ENCODE measurements around the gene PPIL6. TPM values are rescaled to one million over a fixed set of nuclear protein-coding genes. Genes with fewer than 3 reads are reported as not detected.

Gene PPIL6
- total RNA-seq, 1 experiment from 2014 or later: not detected

DNA sequence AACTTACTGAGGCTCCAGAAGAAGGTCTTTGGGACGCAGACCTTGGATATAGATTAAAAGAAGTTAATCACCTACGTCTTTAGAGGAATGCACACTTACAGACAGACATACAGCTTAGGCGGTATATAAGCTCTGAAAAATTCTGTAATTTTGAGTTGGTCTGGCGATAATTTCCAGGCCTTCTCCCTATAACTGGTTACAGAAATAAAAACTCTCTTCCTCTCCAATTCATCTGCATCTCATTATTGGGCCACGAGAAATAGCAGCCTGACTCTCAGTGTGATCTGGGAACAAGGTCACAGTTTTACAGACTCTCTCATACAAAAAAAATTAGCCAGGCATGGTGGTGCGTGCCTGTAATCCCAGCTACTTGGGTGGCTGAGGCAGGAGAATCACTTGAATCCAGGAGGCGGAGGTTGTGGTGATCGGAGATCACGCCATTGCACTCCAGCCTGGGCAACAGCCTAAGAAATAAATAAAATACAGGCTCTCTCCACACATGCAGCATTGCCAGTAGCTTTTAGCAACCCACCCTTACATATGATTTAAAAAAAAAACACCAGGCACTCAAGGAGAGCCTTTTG, 37.9 kb upstream of the PPIL6 start:
- TF ChIP-seq, protein P1, sequence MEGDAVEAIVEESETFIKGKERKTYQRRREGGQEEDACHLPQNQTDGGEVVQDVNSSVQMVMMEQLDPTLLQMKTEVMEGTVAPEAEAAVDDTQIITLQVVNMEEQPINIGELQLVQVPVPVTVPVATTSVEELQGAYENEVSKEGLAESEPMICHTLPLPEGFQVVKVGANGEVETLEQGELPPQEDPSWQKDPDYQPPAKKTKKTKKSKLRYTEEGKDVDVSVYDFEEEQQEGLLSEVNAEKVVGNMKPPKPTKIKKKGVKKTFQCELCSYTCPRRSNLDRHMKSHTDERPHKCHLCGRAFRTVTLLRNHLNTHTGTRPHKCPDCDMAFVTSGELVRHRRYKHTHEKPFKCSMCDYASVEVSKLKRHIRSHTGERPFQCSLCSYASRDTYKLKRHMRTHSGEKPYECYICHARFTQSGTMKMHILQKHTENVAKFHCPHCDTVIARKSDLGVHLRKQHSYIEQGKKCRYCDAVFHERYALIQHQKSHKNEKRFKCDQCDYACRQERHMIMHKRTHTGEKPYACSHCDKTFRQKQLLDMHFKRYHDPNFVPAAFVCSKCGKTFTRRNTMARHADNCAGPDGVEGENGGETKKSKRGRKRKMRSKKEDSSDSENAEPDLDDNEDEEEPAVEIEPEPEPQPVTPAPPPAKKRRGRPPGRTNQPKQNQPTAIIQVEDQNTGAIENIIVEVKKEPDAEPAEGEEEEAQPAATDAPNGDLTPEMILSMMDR (IDR thresholded peaks at IDR 0.05; ENCODE audit: insufficient read depth in 1 of 2, low read depth in 1 of 2, low read length in 1 of 2, severe bottlenecking in 1 of 2, unreplicated experiment in 1 of 2): no peak
- H3K9me3 ChIP-seq: no peaks in the 10 kb centered on the region
- Mint-ChIP-seq H3K9me3 (ENCODE audit: unreplicated experiment) (no peaks in the 10 kb centered on the region), H3K27me3 (ENCODE audit: insufficient read depth, unreplicated experiment) (no peaks in the 10 kb centered on the region), H3K4me1 (ENCODE audit: low read depth, unreplicated experiment) (peaks cover 39% of the 10 kb centered on the region), H3K36me3 (ENCODE audit: insufficient read depth, unreplicated experiment) (peaks cover 48% of the 10 kb centered on the region), H3K4me3 (ENCODE audit: unreplicated experiment) (no peak overlapping the region), H3K27ac (ENCODE audit: unreplicated experiment) (peak overlapping the region; percentile 66)
- CTCF ChIA-PET: no interaction called here
- H3K4me3 ChIP-seq (ENCODE audit: low read depth, low read length): no peak overlapping the region
- intact Hi-C loops (cut with micrococcal nuclease; ENCODE audit: unreplicated experiment): no loop called here
- no peaks in the 10 kb centered on the region for H3K36me3 ChIP-seq (ENCODE audit: control insufficient read depth, insufficient read depth, low read length)
- no TSS peak for BruUV-seq (replicated peaks)
- POLR2A ChIA-PET: no interaction called here
- no peaks in the 10 kb centered on the region for H3K27me3 ChIP-seq (replicated peaks; ENCODE audit: control insufficient read depth, insufficient read depth, low read length)
- H3K4me1 ChIP-seq: peaks cover 18% of the 10 kb centered on the region
- no peak for DNase-seq

DNA sequence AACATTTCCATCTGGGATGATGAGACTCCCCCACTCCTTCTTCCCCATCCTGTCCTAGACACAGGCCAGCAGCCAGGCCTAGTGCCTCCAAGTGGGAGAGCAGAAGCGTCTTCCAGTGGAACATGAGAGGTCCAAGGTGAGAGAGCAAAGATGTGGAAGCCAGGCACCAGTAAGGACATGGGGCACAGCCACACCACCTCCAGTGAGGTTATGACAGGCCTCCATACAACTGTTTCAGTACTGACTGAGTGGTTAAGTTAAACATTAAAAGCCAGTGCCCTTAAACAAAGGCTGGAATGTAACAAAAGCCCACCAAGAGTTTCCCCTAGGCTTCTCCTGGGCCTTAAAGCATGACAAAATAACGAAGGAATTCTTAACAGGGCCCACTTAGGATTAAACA, 37.3 kb upstream of the PPIL6 start:
- intact Hi-C loops (cut with micrococcal nuclease; ENCODE audit: unreplicated experiment): no loop called here
- H3K4me3 ChIP-seq (ENCODE audit: low read depth, low read length): no peak overlapping the region
- H3K27ac Mint-ChIP-seq (ENCODE audit: unreplicated experiment): peak overlapping the region; percentile 81
- ChIA-PET CTCF (no interaction called here), POLR2A (no interaction called here)
- H3K27me3 ChIP-seq (replicated peaks; ENCODE audit: control insufficient read depth, insufficient read depth, low read length): no peaks in the 10 kb centered on the region
- peaks cover 39% of the 10 kb centered on the region for H3K4me1 Mint-ChIP-seq (ENCODE audit: low read depth, unreplicated experiment)
- no peaks in the 10 kb centered on the region for H3K36me3 ChIP-seq (ENCODE audit: control insufficient read depth, insufficient read depth, low read length)
- peaks cover 18% of the 10 kb centered on the region for H3K4me1 ChIP-seq
- BruUV-seq (replicated peaks): no TSS peak
- no peak for DNase-seq
- H3K9me3 Mint-ChIP-seq (ENCODE audit: unreplicated experiment): no peaks in the 10 kb centered on the region
- H3K36me3 Mint-ChIP-seq (ENCODE audit: insufficient read depth, unreplicated experiment): peaks cover 53% of the 10 kb centered on the region
- TF ChIP-seq, protein P1 (IDR thresholded peaks at IDR 0.05; ENCODE audit: insufficient read depth in 1 of 2, low read depth in 1 of 2, low read length in 1 of 2, severe bottlenecking in 1 of 2, unreplicated experiment in 1 of 2): no peak
- H3K9me3 ChIP-seq: no peaks in the 10 kb centered on the region
- peak overlapping the region; percentile 42 for H3K4me3 Mint-ChIP-seq (ENCODE audit: unreplicated experiment)
- H3K27me3 Mint-ChIP-seq (ENCODE audit: insufficient read depth, unreplicated experiment): no peaks in the 10 kb centered on the region

DNA sequence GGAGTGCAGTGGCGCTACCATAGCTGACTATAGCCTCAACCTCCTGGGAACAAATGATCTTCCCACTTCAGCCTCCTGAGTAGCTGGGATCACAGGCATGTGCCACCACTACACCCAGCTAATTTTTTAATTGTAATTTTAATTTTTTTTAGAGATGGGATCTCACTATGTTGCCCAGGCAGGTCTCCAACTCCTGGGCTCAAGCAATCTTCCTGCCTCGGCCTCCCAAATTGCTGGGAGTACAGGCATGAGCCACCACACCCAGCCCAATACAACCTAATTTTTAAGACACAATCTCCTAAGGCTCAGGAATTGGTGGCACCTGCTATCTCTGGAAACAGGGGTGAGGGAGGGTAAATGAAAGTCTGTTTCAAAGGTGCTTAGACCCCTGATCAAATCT, 36.8 kb upstream of the PPIL6 start:
- POLR2A ChIA-PET: no interaction called here
- Histone ChIP-seq H3K36me3 (ENCODE audit: control insufficient read depth, insufficient read depth, low read length) (no peaks in the 10 kb centered on the region), H3K27me3 (replicated peaks; ENCODE audit: control insufficient read depth, insufficient read depth, low read length) (no peaks in the 10 kb centered on the region), H3K9me3 (no peaks in the 10 kb centered on the region), H3K4me1 (peaks cover 18% of the 10 kb centered on the region), H3K4me3 (ENCODE audit: low read depth, low read length) (no peak overlapping the region)
- H3K27me3 Mint-ChIP-seq (ENCODE audit: insufficient read depth, unreplicated experiment): no peaks in the 10 kb centered on the region
- H3K9me3 Mint-ChIP-seq (ENCODE audit: unreplicated experiment): no peaks in the 10 kb centered on the region
- TF ChIP-seq, protein P1 (IDR thresholded peaks at IDR 0.05; ENCODE audit: insufficient read depth in 1 of 2, low read depth in 1 of 2, low read length in 1 of 2, severe bottlenecking in 1 of 2, unreplicated experiment in 1 of 2): no peak
- peak overlapping the region; percentile 81 for H3K27ac Mint-ChIP-seq (ENCODE audit: unreplicated experiment)
- peaks cover 53% of the 10 kb centered on the region for H3K36me3 Mint-ChIP-seq (ENCODE audit: insufficient read depth, unreplicated experiment)
- intact Hi-C loops (cut with micrococcal nuclease; ENCODE audit: unreplicated experiment): no loop called here
- no TSS peak for BruUV-seq (replicated peaks)
- no peak overlapping the region for H3K4me3 Mint-ChIP-seq (ENCODE audit: unreplicated experiment)
- CTCF ChIA-PET: no interaction called here
- no peak for DNase-seq
- peaks cover 39% of the 10 kb centered on the region for H3K4me1 Mint-ChIP-seq (ENCODE audit: low read depth, unreplicated experiment)
